Fibroblast of mammary gland (primary cell): Measurements from ENCODE around the gene LIN28B.

Experiments
- DNase-seq: peaks from one replicate; pipeline ENCODE4 v3.0.0-alpha.2; 2010; ENCODE audit warnings: low read depth
- H3K4me3 ChIP-seq: 2 replicates; pipeline ENCODE4 v1.5.1; 2011; ENCODE audit warnings: low read depth, mild to moderate bottlenecking, low read length, moderate library complexity; ENCODE audit not compliant: control insufficient read depth
- TF ChIP-seq, protein P1 (sequence below): conservative IDR thresholded peaks from 2 replicates; pipeline ENCODE4 v1.5.1; 2011; ENCODE audit warnings: low read depth, low read length, inconsistent platforms; ENCODE audit not compliant: control insufficient read depth, insufficient read depth

Gene LIN28B

DNA sequence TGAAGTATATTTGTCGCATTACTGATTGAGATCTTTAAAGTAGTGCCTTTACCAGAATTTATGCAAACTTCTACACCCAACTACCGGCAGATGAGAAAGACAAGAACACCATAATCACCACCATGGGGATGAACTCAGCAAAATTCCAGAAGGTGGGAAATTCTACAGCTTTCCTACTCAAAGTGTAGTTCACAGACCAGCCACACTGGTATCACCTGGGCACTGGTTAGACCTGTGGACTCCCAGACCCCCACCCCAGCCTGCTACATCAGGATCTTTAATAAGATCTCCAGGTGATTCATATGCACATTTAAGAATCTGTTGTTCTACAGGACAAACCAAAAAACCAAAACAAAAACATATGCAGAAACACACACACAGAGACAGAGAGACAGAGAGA is 155.0 kb downstream of the LIN28B start:
- no peak for DNase-seq
- TF ChIP-seq, protein P1, sequence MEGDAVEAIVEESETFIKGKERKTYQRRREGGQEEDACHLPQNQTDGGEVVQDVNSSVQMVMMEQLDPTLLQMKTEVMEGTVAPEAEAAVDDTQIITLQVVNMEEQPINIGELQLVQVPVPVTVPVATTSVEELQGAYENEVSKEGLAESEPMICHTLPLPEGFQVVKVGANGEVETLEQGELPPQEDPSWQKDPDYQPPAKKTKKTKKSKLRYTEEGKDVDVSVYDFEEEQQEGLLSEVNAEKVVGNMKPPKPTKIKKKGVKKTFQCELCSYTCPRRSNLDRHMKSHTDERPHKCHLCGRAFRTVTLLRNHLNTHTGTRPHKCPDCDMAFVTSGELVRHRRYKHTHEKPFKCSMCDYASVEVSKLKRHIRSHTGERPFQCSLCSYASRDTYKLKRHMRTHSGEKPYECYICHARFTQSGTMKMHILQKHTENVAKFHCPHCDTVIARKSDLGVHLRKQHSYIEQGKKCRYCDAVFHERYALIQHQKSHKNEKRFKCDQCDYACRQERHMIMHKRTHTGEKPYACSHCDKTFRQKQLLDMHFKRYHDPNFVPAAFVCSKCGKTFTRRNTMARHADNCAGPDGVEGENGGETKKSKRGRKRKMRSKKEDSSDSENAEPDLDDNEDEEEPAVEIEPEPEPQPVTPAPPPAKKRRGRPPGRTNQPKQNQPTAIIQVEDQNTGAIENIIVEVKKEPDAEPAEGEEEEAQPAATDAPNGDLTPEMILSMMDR: no peak
- no peak overlapping the region for H3K4me3 ChIP-seq

DNA sequence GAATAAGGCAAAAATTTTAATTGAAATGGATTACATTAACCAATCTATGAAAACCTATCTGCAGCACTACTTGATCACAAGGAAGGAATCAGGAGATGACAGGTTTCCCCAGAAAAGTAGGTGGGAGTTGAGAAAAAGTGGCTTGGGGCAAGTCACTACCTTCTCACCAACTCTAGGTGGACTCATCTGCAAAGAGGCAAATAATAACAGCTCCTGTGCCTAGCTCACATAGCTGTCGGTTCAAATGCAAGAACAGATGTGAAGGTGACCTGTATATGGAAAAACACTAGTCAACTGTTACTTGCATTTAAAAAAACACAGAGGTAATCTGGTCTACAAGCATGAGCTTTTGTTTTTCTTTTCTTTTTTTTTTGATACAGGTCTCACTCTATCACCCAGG is 155.7 kb downstream of the LIN28B start:
- TF ChIP-seq, protein P1: peak; percentile 16
- DNase-seq: peak; percentile 22
- H3K4me3 ChIP-seq: no peak overlapping the region

DNA sequence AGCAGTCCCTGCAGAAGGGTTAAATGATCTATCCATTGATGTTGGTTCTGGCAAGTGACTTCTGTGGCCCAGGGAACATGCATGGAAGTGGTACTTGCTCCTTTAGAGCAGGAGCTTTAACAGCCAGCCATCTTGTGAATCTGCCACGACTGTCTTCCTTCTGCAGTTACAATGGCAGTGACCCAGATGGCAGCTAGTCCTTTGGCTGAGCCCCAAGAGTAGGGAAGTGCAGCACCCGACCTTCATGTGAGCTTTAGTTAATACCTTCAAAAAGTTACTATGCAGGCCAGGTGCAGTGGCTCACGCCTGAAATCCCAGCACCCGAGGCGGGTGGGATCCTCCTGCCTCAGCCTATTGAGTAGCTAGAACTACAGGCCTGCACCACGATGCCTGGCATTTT is 156.5 kb downstream of the LIN28B start:
- no peak for DNase-seq
- TF ChIP-seq, protein P1: no peak
- no peak overlapping the region for H3K4me3 ChIP-seq

DNA sequence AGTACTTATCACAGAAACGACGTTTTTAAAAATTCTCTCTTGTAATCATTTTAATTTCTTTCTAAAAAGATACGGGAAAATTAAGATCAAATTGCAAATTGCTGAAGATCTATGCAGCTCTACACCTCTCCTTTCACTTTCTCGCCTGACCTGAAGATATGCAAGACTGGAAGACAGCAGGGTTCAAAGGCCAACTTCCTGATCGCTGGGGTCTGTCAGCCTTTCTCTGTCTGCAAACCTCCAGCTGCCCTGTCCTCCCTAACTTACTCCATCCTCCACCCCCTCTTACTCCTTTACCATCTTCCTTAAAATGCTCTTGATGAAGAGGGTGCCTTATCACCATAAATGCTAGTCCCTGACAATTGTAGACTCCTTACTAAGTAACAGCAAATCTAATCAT is 159.2 kb downstream of the LIN28B start:
- TF ChIP-seq, protein P1: no peak

DNA sequence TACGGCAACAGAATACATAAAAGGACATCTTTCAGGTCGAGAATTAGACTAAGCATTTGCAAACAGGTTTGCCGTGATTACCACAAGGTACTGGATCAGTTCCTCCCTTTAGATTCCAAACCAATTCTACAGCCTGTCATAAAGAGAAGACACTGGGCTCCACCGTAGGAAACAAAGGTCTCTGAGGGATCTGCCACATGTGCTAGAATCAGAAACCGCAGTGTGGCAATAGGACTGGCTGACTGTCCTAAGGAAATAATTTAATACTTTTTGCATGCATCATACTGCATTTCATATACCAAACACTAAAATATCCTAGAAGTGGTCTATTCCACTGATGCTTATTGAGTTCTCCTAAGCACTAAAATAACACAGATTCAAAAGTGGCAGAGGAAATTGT is 163.7 kb downstream of the LIN28B start:
- DNase-seq: peak; percentile 12
- no peak overlapping the region for H3K4me3 ChIP-seq
- TF ChIP-seq, protein P1: no peak

More for the DNA sequence above, 159.2 kb downstream of the LIN28B start:
- no peak overlapping the region for H3K4me3 ChIP-seq
- DNase-seq: no peak

DNA sequence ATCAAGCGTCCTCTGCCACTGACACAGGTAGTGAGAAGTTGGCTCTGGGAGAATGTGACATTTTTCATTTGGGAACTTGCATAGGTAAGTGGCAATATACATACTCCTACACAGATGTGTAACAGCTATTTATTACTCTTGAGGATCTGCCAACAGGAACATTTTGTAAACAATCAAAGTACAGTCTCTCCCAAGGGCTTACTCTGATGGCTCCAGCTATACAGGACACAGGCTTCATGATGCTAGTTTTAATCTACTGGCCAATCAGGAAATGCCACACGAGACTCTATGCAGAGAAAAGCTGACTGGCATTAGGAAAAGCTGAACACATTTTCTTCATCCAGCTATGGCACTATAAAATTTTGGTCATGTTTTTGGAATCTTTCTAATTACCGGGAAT is 165.1 kb downstream of the LIN28B start:
- no peak for DNase-seq
- H3K4me3 ChIP-seq: no peak overlapping the region
- TF ChIP-seq, protein P1: no peak

DNA sequence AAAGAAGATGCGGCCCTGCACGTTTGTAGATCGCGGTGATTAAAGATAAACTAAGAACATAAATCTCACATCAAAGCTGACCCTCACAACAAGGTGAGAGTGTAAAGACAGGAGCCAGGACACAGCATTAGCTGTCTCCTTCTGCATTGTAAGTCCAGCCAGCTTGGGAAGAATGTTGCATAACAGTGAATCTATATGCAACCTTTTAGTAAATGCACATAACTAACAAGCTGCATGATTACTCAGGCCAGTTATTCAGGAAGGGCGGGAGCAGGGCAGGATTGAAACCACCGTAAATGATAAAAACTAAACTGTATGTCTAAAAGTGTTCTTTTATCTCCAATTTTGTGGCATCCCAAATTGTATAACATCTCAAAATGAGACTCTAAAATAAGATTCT is 165.8 kb downstream of the LIN28B start:
- no peak for DNase-seq
- TF ChIP-seq, protein P1: no peak
- H3K4me3 ChIP-seq: no peak overlapping the region
